Measurements from ENCODE around the gene CCDC33.
"Not testable (repeated sequence)": the region's sequence is repeated elsewhere in the genome, so short reads cannot be mapped to it uniquely, and the experiment has no call there.

The CCDC33 gene

GRCh38 chr15:74351670-74352069, 115.5 kb downstream of the CCDC33 start:
- Histone ChIP-seq H3K9ac (ENCODE audit: low read depth, low read length) (no peak overlapping the region), H3K27me3 (ENCODE audit: control insufficient read depth, insufficient read depth, low read length) (no peaks in the 10 kb centered on the region), H3K36me3 (ENCODE audit: control insufficient read depth, insufficient read depth, low read length) (no peaks in the 10 kb centered on the region)

GRCh38 chr15:74352393-74352910, 116.3 kb downstream of the CCDC33 start:
- no peaks in the 10 kb centered on the region for H3K36me3 ChIP-seq (ENCODE audit: control insufficient read depth, insufficient read depth, low read length)
- H3K4me3 ChIP-seq (ENCODE audit: low read depth, low read length), result no peak overlapping the region
- no peaks in the 10 kb centered on the region for H3K27me3 ChIP-seq (ENCODE audit: control insufficient read depth, insufficient read depth, low read length)
- peaks cover 2% of the 10 kb centered on the region for H3K9me3 ChIP-seq (ENCODE audit: control insufficient read depth, insufficient read depth, low read length)
- H3K9ac ChIP-seq (ENCODE audit: low read depth, low read length), result no peak overlapping the region
- peaks cover 10% of the 10 kb centered on the region for H3K4me1 ChIP-seq (ENCODE audit: control insufficient read depth, insufficient read depth, low read length)

More at GRCh38 chr15:74351670-74352069, 115.5 kb downstream of the CCDC33 start:
- Histone ChIP-seq H3K4me1 (ENCODE audit: control insufficient read depth, insufficient read depth, low read length) (peaks cover 10% of the 10 kb centered on the region), H3K9me3 (ENCODE audit: control insufficient read depth, insufficient read depth, low read length) (peaks cover 2% of the 10 kb centered on the region), H3K4me3 (ENCODE audit: low read depth, low read length) (no peak overlapping the region)

GRCh38 chr15:74353992-74354391, 117.9 kb downstream of the CCDC33 start:
- H3K27me3 ChIP-seq (ENCODE audit: control insufficient read depth, insufficient read depth, low read length); H3K9ac ChIP-seq (ENCODE audit: low read depth, low read length); H3K36me3 ChIP-seq (ENCODE audit: control insufficient read depth, insufficient read depth, low read length); H3K4me3 ChIP-seq (ENCODE audit: low read depth, low read length); H3K9me3 ChIP-seq (ENCODE audit: control insufficient read depth, insufficient read depth, low read length); H3K4me1 ChIP-seq (ENCODE audit: control insufficient read depth, insufficient read depth, low read length): not testable (repeated sequence)

- not testable (repeated sequence) for H3K4me1 ChIP-seq (ENCODE audit: control insufficient read depth, insufficient read depth, low read length); H3K27me3 ChIP-seq (ENCODE audit: control insufficient read depth, insufficient read depth, low read length); H3K9ac ChIP-seq (ENCODE audit: low read depth, low read length); H3K4me3 ChIP-seq (ENCODE audit: low read depth, low read length); H3K9me3 ChIP-seq (ENCODE audit: control insufficient read depth, insufficient read depth, low read length); H3K36me3 ChIP-seq (ENCODE audit: control insufficient read depth, insufficient read depth, low read length)
These were observed 119.9 kb downstream of the CCDC33 start for GRCh38 chr15:74356050-74356449.

GRCh38 chr15:74357514-74357913, 121.4 kb downstream of the CCDC33 start:
- H3K4me1 ChIP-seq (ENCODE audit: control insufficient read depth, insufficient read depth, low read length); H3K9ac ChIP-seq (ENCODE audit: low read depth, low read length); H3K9me3 ChIP-seq (ENCODE audit: control insufficient read depth, insufficient read depth, low read length); H3K36me3 ChIP-seq (ENCODE audit: control insufficient read depth, insufficient read depth, low read length); H3K4me3 ChIP-seq (ENCODE audit: low read depth, low read length); H3K27me3 ChIP-seq (ENCODE audit: control insufficient read depth, insufficient read depth, low read length): not testable (repeated sequence)

GRCh38 chr15:74359376-74359775, 123.2 kb downstream of the CCDC33 start:
- not testable (repeated sequence) for H3K9ac ChIP-seq (ENCODE audit: low read depth, low read length); H3K4me3 ChIP-seq (ENCODE audit: low read depth, low read length); H3K4me1 ChIP-seq (ENCODE audit: control insufficient read depth, insufficient read depth, low read length); H3K9me3 ChIP-seq (ENCODE audit: control insufficient read depth, insufficient read depth, low read length); H3K36me3 ChIP-seq (ENCODE audit: control insufficient read depth, insufficient read depth, low read length); H3K27me3 ChIP-seq (ENCODE audit: control insufficient read depth, insufficient read depth, low read length)

GRCh38 chr15:74360855-74361254, 124.7 kb downstream of the CCDC33 start:
- H3K27me3 ChIP-seq (ENCODE audit: control insufficient read depth, insufficient read depth, low read length); H3K9me3 ChIP-seq (ENCODE audit: control insufficient read depth, insufficient read depth, low read length); H3K4me1 ChIP-seq (ENCODE audit: control insufficient read depth, insufficient read depth, low read length); H3K4me3 ChIP-seq (ENCODE audit: low read depth, low read length); H3K9ac ChIP-seq (ENCODE audit: low read depth, low read length); H3K36me3 ChIP-seq (ENCODE audit: control insufficient read depth, insufficient read depth, low read length): not testable (repeated sequence)

- Histone ChIP-seq H3K27me3 (ENCODE audit: control insufficient read depth, insufficient read depth, low read length) (peaks cover 6% of the 10 kb centered on the region), H3K9ac (ENCODE audit: low read depth, low read length) (no peak overlapping the region), H3K9me3 (ENCODE audit: control insufficient read depth, insufficient read depth, low read length) (no peaks in the 10 kb centered on the region), H3K4me1 (ENCODE audit: control insufficient read depth, insufficient read depth, low read length) (no peaks in the 10 kb centered on the region), H3K36me3 (ENCODE audit: control insufficient read depth, insufficient read depth, low read length) (no peaks in the 10 kb centered on the region), H3K4me3 (ENCODE audit: low read depth, low read length) (no peak overlapping the region)
These were observed 126.4 kb downstream of the CCDC33 start for GRCh38 chr15:74362482-74362881.

- Histone ChIP-seq H3K9me3 (ENCODE audit: control insufficient read depth, insufficient read depth, low read length) (no peaks in the 10 kb centered on the region), H3K27me3 (ENCODE audit: control insufficient read depth, insufficient read depth, low read length) (peaks cover 6% of the 10 kb centered on the region), H3K9ac (ENCODE audit: low read depth, low read length) (peak overlapping the region; percentile 60), H3K4me3 (ENCODE audit: low read depth, low read length) (peak overlapping the region; percentile 72), H3K4me1 (ENCODE audit: control insufficient read depth, insufficient read depth, low read length) (no peaks in the 10 kb centered on the region), H3K36me3 (ENCODE audit: control insufficient read depth, insufficient read depth, low read length) (no peaks in the 10 kb centered on the region)
These were observed 128.9 kb downstream of the CCDC33 start for GRCh38 chr15:74364936-74365597.

GRCh38 chr15:74365598-74366445, 129.7 kb downstream of the CCDC33 start:
- no peaks in the 10 kb centered on the region for H3K36me3 ChIP-seq (ENCODE audit: control insufficient read depth, insufficient read depth, low read length)
- H3K4me3 ChIP-seq (ENCODE audit: low read depth, low read length), result peak overlapping the region; percentile 72
- peak overlapping the region; percentile 60 for H3K9ac ChIP-seq (ENCODE audit: low read depth, low read length)
- peaks cover 6% of the 10 kb centered on the region for H3K27me3 ChIP-seq (ENCODE audit: control insufficient read depth, insufficient read depth, low read length)
- H3K9me3 ChIP-seq (ENCODE audit: control insufficient read depth, insufficient read depth, low read length), result no peaks in the 10 kb centered on the region
- no peaks in the 10 kb centered on the region for H3K4me1 ChIP-seq (ENCODE audit: control insufficient read depth, insufficient read depth, low read length)

GRCh38 chr15:74367296-74367854, 131.2 kb downstream of the CCDC33 start, which contains the start of gene CYP11A1:
Gene CYP11A1 (minus strand): TSS chr15:74367646. CDS start chr15:74367585, 61 bp downstream.
- Histone ChIP-seq H3K9me3 (ENCODE audit: control insufficient read depth, insufficient read depth, low read length) (no peaks in the 10 kb centered on the region), H3K27me3 (ENCODE audit: control insufficient read depth, insufficient read depth, low read length) (peaks cover 6% of the 10 kb centered on the region), H3K36me3 (ENCODE audit: control insufficient read depth, insufficient read depth, low read length) (no peaks in the 10 kb centered on the region), H3K4me3 (ENCODE audit: low read depth, low read length) (no peak within 1 kb of the TSS), H3K9ac (ENCODE audit: low read depth, low read length) (no peak within 1 kb of the TSS), H3K4me1 (ENCODE audit: control insufficient read depth, insufficient read depth, low read length) (no peaks in the 10 kb centered on the region)

All from iPS-15b (cell line).